ENCODE results near the gene KCTD5.
"Not testable (repeated sequence)": the region's sequence is repeated elsewhere in the genome, so short reads cannot be mapped to it uniquely, and the experiment has no call there.

The KCTD5 gene

DNA sequence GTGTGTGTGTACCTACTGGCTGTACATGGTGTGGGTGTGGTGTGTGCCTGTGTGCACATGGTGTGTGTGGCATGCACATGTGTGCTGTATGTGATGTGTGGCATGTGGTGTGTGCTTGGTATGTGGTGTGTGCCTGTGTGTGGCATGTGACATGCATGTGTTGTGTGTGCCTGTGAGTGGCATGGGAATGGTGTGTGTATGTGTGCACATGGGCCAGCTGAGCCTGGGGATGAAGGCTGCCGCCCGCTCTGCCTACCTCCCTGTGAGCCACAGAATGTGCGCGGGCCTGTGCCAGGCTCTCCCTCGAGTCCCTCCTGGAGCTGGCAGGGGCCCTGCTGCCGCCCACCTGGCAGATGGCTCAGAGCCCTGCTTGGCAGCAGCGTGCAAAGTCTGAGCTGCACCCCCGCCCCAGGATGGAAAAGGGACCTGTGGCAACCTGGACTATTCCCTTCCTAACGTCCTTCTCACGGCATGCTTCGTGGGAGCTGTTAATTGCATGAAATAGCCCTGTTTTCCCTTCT lies 28.4 kb downstream of the KCTD5 start:
- peak in 1 of 2 experiments; percentile 65 for DNase-seq

DNA sequence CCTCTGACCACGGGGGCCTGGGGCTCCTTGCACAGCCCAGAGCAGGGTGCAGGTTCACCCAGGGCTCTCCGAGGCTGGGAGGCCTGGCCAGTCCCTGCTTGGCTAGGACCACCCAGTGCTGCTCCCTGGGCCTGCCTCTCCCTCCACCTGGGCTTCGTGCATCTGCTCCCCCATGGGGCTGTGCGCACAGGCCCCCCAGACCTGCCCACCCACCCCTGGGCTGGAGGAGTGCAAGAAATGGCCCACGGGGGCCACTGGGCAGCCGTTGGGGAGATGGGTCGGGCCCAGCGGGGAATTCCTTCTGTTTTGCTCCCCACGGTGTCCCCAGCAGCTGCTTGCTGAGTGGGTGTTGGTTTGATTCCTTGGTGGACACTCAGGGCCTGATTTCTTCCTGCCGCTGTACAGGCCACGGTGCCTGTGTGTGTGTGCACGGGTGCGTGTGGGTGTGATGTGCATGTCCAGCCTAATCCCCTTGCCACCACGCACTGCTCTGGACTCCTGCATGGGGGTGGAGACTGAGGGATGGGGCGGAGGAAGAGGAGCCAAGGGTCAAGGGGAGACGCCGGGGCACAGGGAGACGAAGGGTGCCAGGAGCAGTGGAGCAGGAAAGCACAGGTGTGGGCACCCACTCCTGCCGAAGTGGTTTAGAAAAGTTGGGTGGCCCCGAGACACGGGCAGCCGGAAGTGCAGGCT lies 29.2 kb downstream of the KCTD5 start:
- DNase-seq = no peak

DNA sequence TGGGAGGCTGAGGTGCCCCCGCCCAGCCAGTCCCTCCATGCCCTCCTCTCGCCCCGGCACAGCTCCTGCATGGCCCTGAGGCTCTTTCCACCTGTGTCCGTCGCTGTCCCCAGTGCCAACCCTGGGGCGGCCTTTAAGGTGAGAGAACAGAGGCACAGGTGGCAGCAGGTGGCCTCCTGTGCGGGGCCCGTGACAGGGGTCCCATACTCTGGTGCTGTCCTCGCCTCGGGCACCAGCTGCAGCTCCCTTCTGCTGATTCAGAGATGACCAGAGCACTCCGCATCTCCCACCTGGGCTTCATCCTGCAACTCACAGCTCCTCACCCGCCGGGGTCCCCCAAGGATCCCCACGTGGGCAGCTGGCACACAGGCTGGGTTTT lies 29.7 kb downstream of the KCTD5 start:
- no peak for DNase-seq

DNA sequence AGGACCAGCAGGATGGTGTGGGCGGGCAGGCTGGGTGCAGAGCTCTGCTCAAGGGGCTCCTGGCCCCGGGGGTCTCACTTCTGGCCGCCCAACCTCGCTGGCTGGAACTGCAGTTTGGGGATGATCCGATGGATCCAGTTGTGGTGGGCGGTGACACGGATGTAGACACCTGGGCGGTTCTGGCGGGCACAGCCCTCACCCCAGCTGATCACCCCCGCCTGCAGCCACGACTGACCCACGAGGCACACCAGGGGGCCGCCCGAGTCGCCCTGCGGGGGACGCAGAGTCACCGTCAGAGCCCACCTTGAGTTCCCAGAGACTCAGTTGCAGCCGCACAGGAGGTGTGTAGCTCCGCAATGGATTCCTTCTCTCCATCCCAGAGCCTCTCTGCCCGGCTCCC lies 30.2 kb downstream of the KCTD5 start:
- DNase-seq = no peak

DNA sequence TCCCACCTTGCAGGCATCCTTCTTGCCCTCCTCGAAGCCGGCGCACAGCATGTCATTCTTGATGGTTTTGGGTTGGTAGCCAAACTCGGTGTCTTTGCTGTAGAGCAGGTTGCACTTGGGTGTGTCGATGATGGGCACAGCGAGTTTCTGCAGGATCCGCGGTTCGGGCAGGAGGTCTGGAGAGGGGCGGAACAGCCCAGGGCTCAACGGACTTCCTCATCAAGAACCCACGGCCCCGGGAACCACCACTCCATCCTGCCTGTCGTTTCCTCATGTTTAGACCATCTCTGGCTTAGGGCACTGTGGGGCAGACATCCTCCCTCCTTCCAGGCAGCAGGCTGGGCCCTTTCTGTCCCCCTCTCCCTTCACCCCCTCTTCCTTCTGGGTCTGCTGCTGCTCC lies 31.2 kb downstream of the KCTD5 start:
- DNase-seq = no peak

DNA sequence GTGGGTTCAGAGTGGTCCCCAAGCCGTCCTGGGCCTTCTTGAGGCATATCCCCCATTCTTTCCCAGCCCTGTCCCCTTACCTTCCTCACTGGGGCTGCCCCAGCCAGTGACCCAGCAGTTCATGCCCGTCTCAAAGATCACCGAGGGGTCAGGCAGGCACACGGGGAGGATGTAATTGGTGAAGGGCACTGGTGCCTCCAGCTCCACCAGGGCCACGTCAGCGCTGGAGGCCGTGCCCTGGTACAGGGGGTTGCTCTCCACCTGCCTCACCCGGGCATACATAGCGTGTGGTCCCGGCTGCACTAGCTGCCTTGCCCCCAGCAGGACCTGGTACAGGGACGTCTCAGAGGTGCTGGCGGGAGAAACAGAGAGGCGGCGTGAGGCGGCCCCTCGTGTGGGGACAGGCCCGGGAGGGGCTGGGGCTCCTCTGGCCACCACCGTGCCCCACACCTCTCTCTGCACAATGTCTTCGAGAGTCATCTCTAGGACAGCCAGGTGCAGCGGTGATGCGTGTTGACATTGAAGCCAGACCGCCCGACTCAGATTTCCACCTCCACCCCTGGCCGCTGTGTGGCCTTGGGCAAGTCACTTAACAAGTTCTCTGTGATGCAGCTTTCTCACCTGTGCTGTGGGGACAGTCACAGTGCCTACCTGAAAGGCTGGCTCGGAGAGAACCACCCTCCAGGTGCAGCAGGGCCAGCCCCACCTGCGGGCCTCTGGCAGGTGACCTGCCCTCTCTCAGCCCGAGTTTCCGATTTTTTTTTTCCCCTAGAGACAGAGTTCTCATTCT lies 31.9 kb downstream of the KCTD5 start:
- DNase-seq = no peak

DNA sequence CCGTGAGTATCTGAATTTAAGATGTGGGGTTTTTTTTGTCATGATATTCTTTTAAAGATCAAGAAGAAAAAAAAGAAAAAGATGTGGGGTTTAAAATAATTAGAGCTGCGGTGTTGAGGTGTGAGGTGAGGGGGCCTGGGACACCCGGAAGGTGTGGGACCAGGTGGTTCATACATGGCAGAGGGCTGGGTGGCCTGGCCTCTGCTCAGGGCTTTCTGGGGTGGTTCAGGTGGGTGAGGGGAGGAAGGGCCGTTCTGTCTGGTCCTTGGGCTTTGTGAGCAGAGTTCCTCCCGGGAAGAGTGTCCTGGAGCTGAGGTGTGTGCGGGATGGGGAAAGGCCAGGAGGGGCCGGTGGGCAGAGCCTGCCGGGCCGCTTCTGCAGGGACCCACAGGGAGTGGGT lies 32.7 kb downstream of the KCTD5 start:
- no peak for DNase-seq

DNA sequence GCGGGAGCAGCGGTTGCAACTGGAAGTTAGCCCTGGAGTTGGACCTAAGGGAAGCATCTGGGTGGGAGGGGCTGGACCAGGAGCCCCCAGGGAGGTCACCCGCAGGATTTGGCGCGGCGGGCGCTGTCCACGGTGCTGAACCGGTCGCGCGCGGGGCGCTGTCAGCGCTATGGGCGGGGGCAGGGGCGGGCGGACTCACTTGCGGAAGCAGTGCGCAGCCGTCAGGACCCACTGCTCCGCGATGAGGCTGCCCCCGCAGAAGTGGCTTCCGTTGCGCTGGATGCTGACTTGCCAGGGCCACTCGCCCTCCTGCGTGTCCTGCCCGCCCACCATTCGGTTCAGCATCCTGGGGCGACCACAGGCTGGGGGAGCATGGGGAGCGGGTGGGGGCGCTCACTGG lies 33.2 kb downstream of the KCTD5 start:
- DNase-seq = no peak

DNA sequence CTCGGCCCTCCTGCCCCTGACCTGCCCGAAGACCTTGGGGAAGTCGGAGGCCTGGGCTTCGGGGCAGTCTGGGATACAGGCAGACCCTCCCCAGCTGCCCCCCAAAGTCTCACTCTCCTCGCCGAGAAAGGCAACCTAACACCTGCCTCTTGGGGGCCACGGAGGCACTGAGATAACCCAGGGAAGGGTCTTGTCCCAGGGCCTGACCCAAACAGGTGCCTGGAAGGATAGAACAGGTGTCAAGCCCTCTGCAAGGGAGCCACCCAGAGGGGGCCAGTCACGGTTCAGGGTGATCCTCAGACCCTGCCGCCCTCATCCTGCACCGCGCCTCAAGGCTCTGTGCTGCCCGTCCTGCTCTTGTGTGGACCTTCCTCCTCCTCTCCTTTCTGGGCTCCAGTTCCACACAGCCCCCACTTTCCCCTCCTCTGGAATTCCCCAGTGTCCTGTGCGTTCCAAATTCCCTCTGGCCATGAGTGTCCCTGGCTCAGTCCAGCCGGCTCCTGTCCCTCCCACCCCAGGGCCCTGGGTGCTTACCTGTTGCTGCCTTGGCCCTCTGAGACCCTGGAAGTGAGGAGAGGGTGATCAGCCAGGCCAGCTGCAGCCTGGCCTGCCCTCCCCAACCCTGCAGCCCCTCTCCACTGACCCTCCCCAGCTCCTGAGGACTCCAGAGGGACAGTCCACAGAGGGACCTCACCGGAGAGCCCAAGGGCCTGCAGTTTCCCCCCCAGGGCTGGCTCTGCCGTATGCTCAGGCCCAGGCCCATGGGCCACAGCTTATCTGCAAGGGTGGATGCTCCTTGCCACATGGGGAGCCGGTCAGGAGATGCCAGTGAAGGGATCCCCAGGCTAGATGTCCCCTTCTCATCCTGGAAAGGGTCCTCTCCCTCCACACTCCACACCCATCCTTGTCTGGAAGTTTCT lies 33.9 kb downstream of the KCTD5 start:
- DNase-seq = no peak

DNA sequence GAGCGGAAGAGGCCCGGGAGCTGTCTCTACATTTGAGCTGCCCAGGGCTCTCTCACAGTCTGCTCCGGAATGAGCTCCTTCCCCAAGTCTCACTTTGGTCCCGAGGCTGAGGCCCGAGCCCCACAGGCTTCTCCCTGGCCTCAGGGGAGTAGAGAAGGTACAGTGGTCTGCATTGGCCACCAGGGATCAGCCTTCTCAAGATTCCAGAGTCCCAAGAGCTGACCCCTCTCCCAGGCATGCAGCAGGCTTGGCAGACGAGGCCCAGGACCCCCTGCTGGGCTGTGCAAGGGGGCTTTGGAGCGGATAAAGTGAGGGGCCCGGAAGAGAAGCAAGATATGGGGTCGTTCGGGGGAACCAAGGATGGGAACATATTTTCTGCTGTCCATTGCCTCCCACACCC lies 34.6 kb downstream of the KCTD5 start:
- DNase-seq = no peak

DNA sequence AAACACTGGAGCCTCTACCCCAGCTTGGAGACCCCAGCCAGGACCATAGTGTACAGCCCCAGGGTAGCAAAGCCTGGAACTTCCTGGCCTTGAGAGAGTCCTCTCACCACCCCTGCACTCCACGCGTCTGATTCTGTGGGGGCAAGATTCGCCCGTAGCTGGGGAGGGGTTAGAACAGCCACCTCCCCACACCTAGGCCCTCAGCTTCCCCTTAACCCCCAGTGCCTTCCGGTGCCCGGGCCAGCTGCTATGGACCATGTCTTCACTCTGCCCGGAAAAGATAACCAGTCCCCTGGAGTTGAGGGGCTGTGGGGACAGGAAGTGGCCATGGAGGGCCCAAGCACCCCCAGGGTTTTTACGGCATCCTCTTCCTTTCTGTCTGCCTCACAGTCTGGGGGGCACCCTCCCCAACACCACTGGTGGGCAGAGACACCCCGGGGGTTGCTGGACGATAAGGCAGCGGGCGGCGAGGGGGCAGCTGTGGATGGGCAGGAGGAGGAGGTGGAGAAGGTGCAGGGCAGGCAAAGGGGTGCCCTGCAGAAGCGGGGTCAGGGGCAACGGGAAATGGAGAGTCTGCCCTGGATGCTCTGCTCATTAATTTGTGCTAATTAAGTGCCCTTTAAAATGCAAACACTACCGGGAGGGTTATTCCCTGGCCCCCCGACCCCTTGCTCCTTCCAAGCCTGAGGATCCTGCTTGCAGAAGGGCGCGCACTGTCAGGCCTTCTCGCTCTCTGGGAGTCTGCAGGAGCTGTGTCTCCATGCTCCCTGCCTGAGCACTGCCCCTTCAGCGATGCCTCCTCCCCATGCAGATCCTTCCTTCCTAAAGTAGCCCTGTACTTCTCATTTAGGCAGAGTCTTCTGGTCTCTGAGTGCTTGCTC lies 35.3 kb downstream of the KCTD5 start:
- DNase-seq = no peak

DNA sequence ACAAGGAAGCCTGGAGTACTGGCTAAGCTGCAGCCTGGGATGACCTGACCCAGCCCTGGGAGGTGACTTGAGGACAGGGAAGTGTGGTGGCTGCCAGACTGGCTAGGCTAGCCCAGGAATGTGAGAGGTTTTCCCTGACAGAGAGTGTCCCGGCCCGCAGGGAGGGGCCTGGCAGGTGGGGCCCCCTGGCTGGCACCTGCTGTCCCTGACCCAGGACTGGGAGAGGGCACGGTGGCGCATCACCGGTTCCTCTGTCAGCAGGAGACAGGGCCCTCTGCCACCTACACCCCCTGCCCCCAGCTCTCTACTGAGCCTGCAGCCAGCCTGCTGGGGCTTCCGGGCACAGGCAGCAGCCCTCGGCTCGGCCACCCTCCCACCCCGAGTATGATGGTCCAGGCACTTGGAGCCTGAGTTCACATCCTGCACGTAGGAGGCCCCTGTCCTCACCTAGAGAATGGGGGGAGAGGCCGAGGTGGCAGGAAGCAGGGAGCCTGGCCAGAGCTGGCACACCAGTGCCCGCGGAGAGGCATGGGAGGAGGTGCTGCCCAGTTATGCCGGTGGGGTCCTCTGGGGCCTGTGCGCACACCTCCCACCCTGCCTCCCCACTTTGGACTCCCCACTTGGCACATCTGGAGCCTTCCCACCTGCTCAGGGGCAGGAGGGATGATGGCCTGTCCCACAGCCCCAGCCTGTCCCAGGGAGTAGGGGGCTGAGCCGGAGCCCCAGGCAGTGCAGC lies 37.2 kb downstream of the KCTD5 start:
- DNase-seq = no peak

DNA sequence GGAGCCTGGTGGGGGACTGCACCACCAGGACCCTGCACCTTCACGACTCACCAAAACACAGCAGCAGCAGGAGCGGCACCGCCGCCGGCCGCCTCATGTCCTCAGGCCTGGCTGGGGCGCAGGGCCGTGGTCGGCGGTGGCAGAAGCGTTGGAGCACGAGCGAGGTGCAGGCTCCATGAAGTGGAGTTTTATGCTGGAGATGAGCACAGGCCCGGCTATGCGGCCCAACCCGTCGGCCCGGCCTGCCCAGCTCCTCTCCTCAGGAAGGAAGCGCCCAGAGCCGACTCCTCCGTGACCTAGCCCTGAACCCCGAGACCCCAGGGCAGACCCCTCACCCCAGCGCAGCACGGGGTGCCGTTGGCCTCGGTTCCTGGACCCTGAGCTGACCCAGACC lies 37.7 kb downstream of the KCTD5 start, which contains the start of gene PRSS27:
Gene PRSS27 (minus strand): TSS at position 161 of the 394 bp plus-strand sequence. CDS start 64 bp downstream, at position 97.
- no peak for DNase-seq

DNA sequence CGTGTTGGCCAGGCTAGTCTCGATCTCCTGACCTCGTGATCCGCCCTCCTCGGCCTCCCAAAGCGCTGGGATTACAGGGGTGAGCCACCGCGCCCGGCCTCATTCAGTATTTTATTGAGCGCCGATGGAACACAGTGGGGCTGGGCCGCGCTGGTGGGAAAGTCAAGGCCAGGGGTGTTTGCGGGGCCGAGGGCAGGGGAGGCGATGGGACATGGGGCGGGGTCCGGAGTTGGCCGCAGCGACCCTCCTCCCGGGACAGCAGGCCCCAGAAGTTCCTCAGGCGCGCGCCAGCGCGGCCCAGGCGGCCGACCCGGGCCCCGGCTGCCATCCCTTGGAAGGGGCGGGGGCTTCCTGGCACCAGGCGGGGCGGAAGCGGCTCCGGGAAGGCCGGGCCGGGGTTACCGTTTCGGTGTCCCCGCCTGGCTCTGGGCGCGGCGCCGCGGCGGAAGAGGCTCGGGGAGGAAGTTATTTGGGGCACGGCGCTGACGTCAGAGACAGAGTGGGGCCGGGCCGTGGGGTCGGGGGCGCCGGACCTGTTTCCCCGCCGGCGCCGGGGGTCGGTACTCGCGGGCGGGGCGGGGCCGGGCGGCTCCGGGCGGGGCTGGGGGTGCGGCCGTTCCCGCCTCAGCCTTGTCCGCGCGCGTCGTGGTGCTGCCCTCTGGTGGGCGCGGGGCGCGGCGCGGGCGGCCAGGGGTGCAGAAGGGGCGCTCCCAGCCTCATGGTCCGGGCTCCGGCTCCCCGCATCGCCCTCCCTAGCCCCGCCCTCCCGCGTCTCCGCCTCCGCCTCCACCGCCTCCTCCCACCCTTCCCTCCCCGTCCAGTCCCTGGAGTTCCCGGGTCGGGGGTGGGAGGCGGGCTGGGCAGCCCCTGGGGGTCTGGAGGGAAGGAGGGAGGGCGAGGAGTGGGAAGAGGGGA lies 38.7 kb downstream of the KCTD5 start:
- DNase-seq = peak; percentile 67 to 80

DNA sequence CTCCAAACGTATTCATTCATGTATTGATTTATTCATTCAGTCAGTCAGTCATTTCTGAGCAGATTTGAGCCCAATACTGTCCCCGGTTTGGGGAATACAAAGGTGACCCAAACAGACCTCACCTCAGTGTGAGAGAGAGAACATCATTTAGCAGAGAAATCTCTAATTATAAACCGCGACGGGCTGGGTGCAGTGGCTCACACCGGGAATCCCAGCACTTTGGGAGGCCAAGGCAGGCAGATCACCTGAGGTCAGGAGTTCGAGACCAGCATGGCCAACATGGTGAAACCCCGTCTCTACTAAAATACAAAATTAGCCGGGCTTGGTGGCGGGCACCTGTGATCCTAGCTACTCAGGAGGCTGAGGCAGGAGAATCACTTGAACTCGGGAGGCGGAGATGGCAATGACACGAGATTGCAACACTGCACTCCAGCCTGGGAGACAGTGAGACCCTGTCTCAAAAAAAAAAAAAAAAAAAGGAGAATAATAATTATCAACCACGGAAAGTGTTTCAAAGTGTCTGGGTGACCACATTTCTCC lies 39.4 kb downstream of the KCTD5 start:
- DNase-seq = not testable (repeated sequence)

DNA sequence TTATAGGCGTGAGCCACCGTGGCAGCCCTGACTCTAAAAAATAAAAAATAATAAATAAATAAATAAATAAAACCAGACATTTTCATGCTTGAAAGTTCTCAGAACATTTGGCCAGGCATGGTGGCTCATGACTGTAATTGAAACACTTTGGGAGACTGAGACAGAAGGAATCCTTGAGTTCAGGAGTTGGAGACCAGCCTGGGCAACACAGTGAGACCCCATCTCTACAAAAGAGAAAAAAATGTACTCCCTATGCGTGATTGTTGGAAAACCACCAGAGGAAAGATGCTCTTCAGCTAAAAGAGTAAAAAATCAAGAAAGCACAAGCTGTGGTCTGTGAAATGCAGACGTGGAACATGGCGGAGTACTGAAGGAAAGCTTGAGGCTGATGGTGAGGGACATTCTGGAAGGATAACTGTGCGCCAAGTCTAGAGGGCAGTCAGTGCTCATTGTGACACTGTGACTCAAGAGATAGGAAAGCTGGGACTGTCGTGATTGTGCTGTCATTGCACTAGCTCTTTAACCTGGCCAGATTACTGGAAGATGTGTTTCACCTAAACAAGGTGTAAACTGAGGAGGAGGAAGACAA lies 41.9 kb downstream of the KCTD5 start:
- no peak for DNase-seq

DNA sequence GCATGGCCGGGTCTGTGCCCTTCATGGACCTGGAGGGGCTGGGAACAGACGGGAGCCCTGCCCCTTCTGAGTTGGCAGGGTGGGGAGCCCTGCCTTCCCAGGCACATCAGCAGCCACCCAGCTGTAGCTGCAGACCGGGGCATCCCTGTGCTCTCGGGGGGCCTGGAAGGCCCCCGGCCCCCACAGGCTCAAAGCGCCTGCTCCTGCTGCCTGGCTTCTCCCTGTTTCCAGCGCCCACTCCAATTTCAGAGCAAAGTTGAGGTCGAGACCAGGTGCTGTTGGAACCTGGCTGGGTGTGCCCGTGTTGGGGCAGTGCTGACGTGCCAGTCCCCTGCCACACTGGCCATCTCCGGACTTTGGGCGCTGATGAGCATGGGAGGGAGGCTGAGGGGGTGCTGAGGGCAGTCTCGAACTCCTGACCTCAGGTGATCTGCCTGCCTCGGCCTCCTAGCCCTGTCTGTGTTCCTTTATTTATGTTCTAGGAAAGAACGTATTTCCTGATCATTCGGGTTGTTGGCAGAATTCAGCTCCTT lies 42.6 kb downstream of the KCTD5 start:
- DNase-seq = no peak

DNA sequence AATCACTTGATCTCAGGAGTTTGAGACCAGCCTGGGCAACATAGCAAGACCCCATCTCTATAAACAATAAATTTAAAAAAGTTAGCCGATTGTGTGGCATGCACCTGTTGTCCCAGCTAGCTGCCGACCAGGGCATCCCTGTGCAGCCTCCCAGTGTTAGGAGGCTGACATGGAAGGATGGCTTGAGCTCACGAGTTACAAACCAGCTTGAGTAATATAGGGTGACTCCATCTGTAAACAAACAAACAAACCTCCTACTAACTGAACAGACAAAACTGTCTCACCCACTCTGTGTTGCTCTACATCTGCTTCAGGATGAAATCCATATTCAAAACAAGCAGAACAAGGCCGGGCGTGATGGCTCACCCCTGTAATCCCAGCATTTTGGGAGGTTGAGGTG lies 44.6 kb downstream of the KCTD5 start:
- DNase-seq = no peak

DNA sequence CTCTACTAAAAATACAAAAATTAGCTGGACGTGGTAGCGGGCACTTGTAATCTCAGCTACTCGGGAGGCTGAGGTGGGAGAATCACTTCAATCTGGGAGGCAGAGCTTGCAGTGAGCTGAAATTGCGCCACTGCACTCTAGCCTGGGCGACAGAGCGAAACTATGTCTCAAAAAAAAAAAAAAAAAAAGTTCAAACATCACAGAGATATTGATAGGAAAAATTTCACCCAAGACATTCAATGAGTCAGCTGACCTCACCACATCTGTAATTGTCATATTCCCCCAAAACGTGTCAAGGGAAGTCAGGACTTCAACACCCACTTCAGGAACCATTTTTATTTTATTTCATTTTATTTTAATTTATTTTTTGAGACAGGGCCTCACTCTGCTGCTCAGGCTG lies 45.7 kb downstream of the KCTD5 start:
- no peak for DNase-seq
